H9 (cell line): ENCODE data around the gene COMT. TPM values are rescaled to one million over a fixed set of nuclear protein-coding genes. Genes with fewer than 3 reads are reported as not detected.

Experiments used
- DNase-seq: peaks from one replicate; pipeline ENCODE4 v3.0.0-alpha.2; 2017
- H2AFZ ChIP-seq: one replicate; pipeline ENCODE4 v1.6.1; 2013; ENCODE audit warnings: mild to moderate bottlenecking, low read length, control low read depth, moderate library complexity
- H2AK5ac ChIP-seq: 2 replicates; pipeline ENCODE4 v1.6.1; 2013; ENCODE audit warnings: low read length, control low read depth, mixed read lengths; ENCODE audit not compliant: insufficient read length
- H2BK120ac ChIP-seq: one replicate; pipeline ENCODE4 v1.6.1; 2013; ENCODE audit warnings: low read depth, mild to moderate bottlenecking, low read length, control low read depth, inconsistent platforms; ENCODE audit not compliant: poor library complexity, severe bottlenecking
- H2BK12ac ChIP-seq: 2 replicates; pipeline ENCODE4 v1.6.1; 2013; ENCODE audit warnings: low read length, control low read depth, mixed read lengths, low read depth; ENCODE audit not compliant: insufficient read length
- H2BK15ac ChIP-seq: 2 replicates; pipeline ENCODE4 v1.6.1; 2013; ENCODE audit warnings: low read depth, low read length, control low read depth
- H2BK20ac ChIP-seq: one replicate; pipeline ENCODE4 v1.6.1; 2013; ENCODE audit warnings: low read depth, mild to moderate bottlenecking, low read length, control low read depth, inconsistent platforms; ENCODE audit not compliant: poor library complexity, severe bottlenecking
- H2BK5ac ChIP-seq: 2 replicates; pipeline ENCODE4 v1.6.1; 2013; ENCODE audit warnings: low read length, control low read depth, mixed read lengths; ENCODE audit not compliant: insufficient read length
- H3K14ac ChIP-seq: 2 replicates; pipeline ENCODE4 v1.6.1; 2013; ENCODE audit warnings: low read length, control low read depth; ENCODE audit not compliant: insufficient read depth
- H3K18ac ChIP-seq: 2 replicates; pipeline ENCODE4 v1.6.1; 2013; ENCODE audit warnings: low read depth, mild to moderate bottlenecking, mixed read lengths, low read length, control low read depth; ENCODE audit not compliant: insufficient read length
- H3K23ac ChIP-seq: 2 replicates; pipeline ENCODE4 v1.6.1; 2013; ENCODE audit warnings: low read length, control low read depth, mixed read lengths, low read depth; ENCODE audit not compliant: insufficient read length
- H3K23me2 ChIP-seq: 2 replicates; pipeline ENCODE4 v1.6.1; 2013; ENCODE audit warnings: low read depth, mild to moderate bottlenecking, mixed read lengths, low read length, control low read depth; ENCODE audit not compliant: insufficient read length, poor library complexity, severe bottlenecking
- H3K27ac ChIP-seq: 2 replicates; pipeline ENCODE4 v1.5.1; 2013; ENCODE audit warnings: low read length, control low read depth, mixed read lengths, low read depth; ENCODE audit not compliant: insufficient read length
- H3K27me3 ChIP-seq: 2 replicates; pipeline ENCODE4 v1.6.1; 2013; ENCODE audit warnings: low read length, control low read depth, inconsistent platforms; ENCODE audit not compliant: insufficient read depth
- H3K4ac ChIP-seq: 2 replicates; pipeline ENCODE4 v1.6.1; 2013; ENCODE audit warnings: low read depth, mild to moderate bottlenecking, control low read depth, inconsistent platforms, low read length, moderate library complexity
- H3K4me1 ChIP-seq: 2 replicates; pipeline ENCODE4 v1.6.1; 2013; ENCODE audit warnings: low read length, control low read depth, inconsistent platforms; ENCODE audit not compliant: insufficient read depth
- H3K4me2 ChIP-seq: 2 replicates; pipeline ENCODE4 v1.6.1; 2013; ENCODE audit warnings: low read length, control low read depth, mixed read lengths; ENCODE audit not compliant: insufficient read length, insufficient read depth
- H3K56ac ChIP-seq: 2 replicates; pipeline ENCODE4 v1.6.1; 2013; ENCODE audit warnings: low read depth, mild to moderate bottlenecking, mixed read lengths, low read length, control low read depth; ENCODE audit not compliant: insufficient read length
- H3K79me1 ChIP-seq: 2 replicates; pipeline ENCODE4 v1.6.1; 2013; ENCODE audit warnings: low read depth, mild to moderate bottlenecking, moderate library complexity, low read length, control low read depth, inconsistent platforms; ENCODE audit not compliant: insufficient read depth, poor library complexity, severe bottlenecking
- H3K79me2 ChIP-seq: 2 replicates; pipeline ENCODE4 v1.6.1; 2013; ENCODE audit warnings: low read length, control low read depth, inconsistent platforms; ENCODE audit not compliant: insufficient read depth
- H3K9ac ChIP-seq: 2 replicates; pipeline ENCODE4 v1.6.1; 2013; ENCODE audit warnings: low read length, control low read depth, mixed read lengths; ENCODE audit not compliant: insufficient read length; ENCODE audit errors: extremely low read depth
- H3K9me3 ChIP-seq: one replicate; pipeline ENCODE4 v1.6.1; 2013; ENCODE audit warnings: low read depth, low read length, inconsistent platforms; ENCODE audit not compliant: control insufficient read depth
- H3T11ph ChIP-seq: one replicate; pipeline ENCODE4 v1.6.1; 2013; ENCODE audit warnings: mild to moderate bottlenecking, low read length, control low read depth, inconsistent platforms
- H4K20me1 ChIP-seq: one replicate; pipeline ENCODE4 v1.6.1; 2013; ENCODE audit not compliant: control insufficient read depth, insufficient read length, insufficient read depth
- H4K5ac ChIP-seq: 2 replicates; pipeline ENCODE4 v1.6.1; 2013; ENCODE audit warnings: low read depth, mild to moderate bottlenecking, mixed read lengths, low read length, control low read depth; ENCODE audit not compliant: insufficient read length
- H4K8ac ChIP-seq: replicated peaks from 2 replicates; pipeline ENCODE4 v1.6.1; 2013; ENCODE audit warnings: low read length, control low read depth, mixed read lengths, low read depth; ENCODE audit not compliant: insufficient read length
- H4K91ac ChIP-seq: 2 replicates; pipeline ENCODE4 v1.6.1; 2013; ENCODE audit warnings: low read depth, mild to moderate bottlenecking, moderate library complexity, mixed read lengths, low read length, control low read depth; ENCODE audit not compliant: insufficient read length
- H3K27ac Mint-ChIP-seq, 3 experiments: 2 replicates in 2 of 3; 3 replicates in 1 of 3; pipeline ENCODE4 v1.8.0; 2020 to 2021; ENCODE audit warnings: mixed read lengths in 3 of 3, mild to moderate bottlenecking in 1 of 3, moderate library complexity in 1 of 3
- H3K27me3 Mint-ChIP-seq: 2 replicates; pipeline ENCODE4 v1.8.0; 2021; ENCODE audit warnings: low read depth, mild to moderate bottlenecking, moderate library complexity, mixed read lengths
- H3K36me3 Mint-ChIP-seq, 3 experiments: 2 replicates in 2 of 3; 3 replicates in 1 of 3; pipeline ENCODE4 v1.8.0; 2020 to 2021; ENCODE audit warnings: low read depth in 3 of 3, mixed read lengths in 3 of 3; ENCODE audit not compliant: insufficient read depth in 1 of 3
- H3K4me1 Mint-ChIP-seq, 2 experiments: 2 replicates each; pipeline ENCODE4 v1.8.0; 2020; ENCODE audit warnings: mixed read lengths in 2 of 2
- H3K4me3 Mint-ChIP-seq, 2 experiments: 2 replicates in 1 of 2; 3 replicates in 1 of 2; pipeline ENCODE4 v1.8.0; 2020 to 2021; ENCODE audit warnings: mild to moderate bottlenecking in 2 of 2, mixed read lengths in 2 of 2, moderate library complexity in 1 of 2
- H3K9me3 Mint-ChIP-seq, 2 experiments: 2 replicates in 1 of 2; 3 replicates in 1 of 2; pipeline ENCODE4 v1.8.0; 2020; ENCODE audit warnings: mild to moderate bottlenecking in 2 of 2, mixed read lengths in 2 of 2, moderate library complexity in 1 of 2
- WGBS: extraction: QIAGEN DNeasy Blood & Tissue Kit; methylation state at CpG from one replicate; pipeline ENCODE4 v1.1.7; 2013; ENCODE audit warnings: missing lambda C conversion rate, low lambda C conversion rate, mixed read lengths; ENCODE audit not compliant: insufficient read length; ENCODE audit errors: extremely low coverage; 5-methylcytosine and 5-hydroxymethylcytosine counted together
- total RNA-seq: library from RNA; stranded (reverse); gene quantifications from 2 replicates; pipeline ENCODE4 v1.2.1, GENCODE V29; 2021
- TF ChIP-seq, protein P1 (sequence below): fragments of 200-600 bp; sonication (generic); conservative IDR thresholded peaks from 3 replicates; pipeline ENCODE4 v1.8.0; 2021; ENCODE audit warnings: antibody characterized with exemption, mild to moderate bottlenecking

Gene COMT
- total RNA-seq, 1 experiment from 2014 or later = 42.2 TPM

DNA sequence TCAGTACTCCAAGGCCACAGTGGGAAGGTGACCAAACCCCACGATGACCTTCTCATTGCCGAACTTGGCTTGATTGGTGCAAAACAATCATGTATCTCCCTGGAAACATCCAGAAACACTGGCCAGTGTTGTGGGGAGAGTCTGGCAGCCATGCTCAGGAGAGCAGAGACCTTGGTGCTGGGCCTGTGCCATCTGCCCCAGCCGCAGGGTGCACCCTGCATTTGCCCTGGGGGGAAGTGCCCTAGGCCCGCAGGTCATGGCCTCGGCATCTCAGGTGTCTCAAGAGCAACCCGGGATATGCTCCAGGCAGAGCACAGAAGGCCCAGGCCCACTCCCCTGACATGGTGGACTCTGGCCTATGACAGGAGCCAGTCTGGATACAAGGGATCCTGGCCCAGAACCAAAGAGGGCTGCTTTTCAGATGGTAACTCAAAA, 51.4 kb downstream of the COMT start:
- no peak overlapping the region for H2BK12ac ChIP-seq
- no peaks in the 10 kb centered on the region for H4K20me1 ChIP-seq
- no peaks in the 10 kb centered on the region for H3K4me1 ChIP-seq
- H3K9me3 ChIP-seq = no peaks in the 10 kb centered on the region
- H3K23ac ChIP-seq = no peak overlapping the region
- no peak overlapping the region for H2BK20ac ChIP-seq
- no peak overlapping the region for H2BK15ac ChIP-seq
- no peak overlapping the region for H3K18ac ChIP-seq
- no peaks in the 10 kb centered on the region; the same call in 1 of the 2 replicates for H3K27me3 Mint-ChIP-seq
- no peak overlapping the region for H2AK5ac ChIP-seq
- H4K5ac ChIP-seq = no peak overlapping the region
- no peak overlapping the region for H3T11ph ChIP-seq
- no peak overlapping the region for H3K56ac ChIP-seq
- H3K4me3 Mint-ChIP-seq = no peak overlapping the region
- H3K79me2 ChIP-seq = no peaks in the 10 kb centered on the region
- H3K14ac ChIP-seq = no peak overlapping the region
- no peaks in the 10 kb centered on the region for H3K36me3 Mint-ChIP-seq
- H2BK5ac ChIP-seq = no peak overlapping the region
- H3K9me3 Mint-ChIP-seq = no peaks in the 10 kb centered on the region; a peak in 1 of 5 replicates
- TF ChIP-seq, protein P1, sequence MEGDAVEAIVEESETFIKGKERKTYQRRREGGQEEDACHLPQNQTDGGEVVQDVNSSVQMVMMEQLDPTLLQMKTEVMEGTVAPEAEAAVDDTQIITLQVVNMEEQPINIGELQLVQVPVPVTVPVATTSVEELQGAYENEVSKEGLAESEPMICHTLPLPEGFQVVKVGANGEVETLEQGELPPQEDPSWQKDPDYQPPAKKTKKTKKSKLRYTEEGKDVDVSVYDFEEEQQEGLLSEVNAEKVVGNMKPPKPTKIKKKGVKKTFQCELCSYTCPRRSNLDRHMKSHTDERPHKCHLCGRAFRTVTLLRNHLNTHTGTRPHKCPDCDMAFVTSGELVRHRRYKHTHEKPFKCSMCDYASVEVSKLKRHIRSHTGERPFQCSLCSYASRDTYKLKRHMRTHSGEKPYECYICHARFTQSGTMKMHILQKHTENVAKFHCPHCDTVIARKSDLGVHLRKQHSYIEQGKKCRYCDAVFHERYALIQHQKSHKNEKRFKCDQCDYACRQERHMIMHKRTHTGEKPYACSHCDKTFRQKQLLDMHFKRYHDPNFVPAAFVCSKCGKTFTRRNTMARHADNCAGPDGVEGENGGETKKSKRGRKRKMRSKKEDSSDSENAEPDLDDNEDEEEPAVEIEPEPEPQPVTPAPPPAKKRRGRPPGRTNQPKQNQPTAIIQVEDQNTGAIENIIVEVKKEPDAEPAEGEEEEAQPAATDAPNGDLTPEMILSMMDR = no peak
- peaks cover 0 to 9% of the 10 kb centered on the region in 2 experiments; a peak in 2 of 4 replicates for H3K4me1 Mint-ChIP-seq
- no peak for DNase-seq
- H3K79me1 ChIP-seq = no peaks in the 10 kb centered on the region
- H4K8ac ChIP-seq = no peak overlapping the region
- no peaks in the 10 kb centered on the region for H3K23me2 ChIP-seq
- H3K4ac ChIP-seq = no peak overlapping the region
- H2AFZ ChIP-seq = no peak overlapping the region
- H4K91ac ChIP-seq = no peak overlapping the region
- H3K27ac ChIP-seq = no peak overlapping the region
- no CpG with 5 or more reads among the region's 6 CpGs for WGBS
- H3K27ac Mint-ChIP-seq = no peak overlapping the region
- H3K4me2 ChIP-seq = no peak overlapping the region
- no peak overlapping the region for H3K9ac ChIP-seq
- H3K27me3 ChIP-seq = no peaks in the 10 kb centered on the region
- no peak overlapping the region for H2BK120ac ChIP-seq
